ENCODE data around the gene KNCN.

KNCN gene

GRCh38 chr1:46526691-46527291 is 24.7 kb downstream of the KNCN start (continued):
- TF ChIP-seq, protein P1, sequence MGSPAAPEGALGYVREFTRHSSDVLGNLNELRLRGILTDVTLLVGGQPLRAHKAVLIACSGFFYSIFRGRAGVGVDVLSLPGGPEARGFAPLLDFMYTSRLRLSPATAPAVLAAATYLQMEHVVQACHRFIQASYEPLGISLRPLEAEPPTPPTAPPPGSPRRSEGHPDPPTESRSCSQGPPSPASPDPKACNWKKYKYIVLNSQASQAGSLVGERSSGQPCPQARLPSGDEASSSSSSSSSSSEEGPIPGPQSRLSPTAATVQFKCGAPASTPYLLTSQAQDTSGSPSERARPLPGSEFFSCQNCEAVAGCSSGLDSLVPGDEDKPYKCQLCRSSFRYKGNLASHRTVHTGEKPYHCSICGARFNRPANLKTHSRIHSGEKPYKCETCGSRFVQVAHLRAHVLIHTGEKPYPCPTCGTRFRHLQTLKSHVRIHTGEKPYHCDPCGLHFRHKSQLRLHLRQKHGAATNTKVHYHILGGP (tag by site-specific recombination; IDR thresholded peaks at IDR 0.05) = 0 out of 2 replicates have a peak, but pooled peaks have one; percentile 15
- TF ChIP-seq KLF10 (tag by site-specific recombination; IDR thresholded peaks at IDR 0.05) (no peak), ZNF202 (tag by site-specific recombination; IDR thresholded peaks at IDR 0.05; ENCODE audit: borderline replicate concordance) (no peak), ZNF785 (tag by site-specific recombination; IDR thresholded peaks at IDR 0.05) (no peak), ZBTB17 (tag by site-specific recombination; IDR thresholded peaks at IDR 0.05) (no peak), ZNF174 (tag by site-specific recombination; IDR thresholded peaks at IDR 0.05) (no peak), ZNF221 (tag by site-specific recombination; IDR thresholded peaks at IDR 0.05; ENCODE audit: borderline replicate concordance) (no peak), ZNF585B (tag by site-specific recombination; IDR thresholded peaks at IDR 0.05) (no peak), ZNF600 (tag by site-specific recombination; IDR thresholded peaks at IDR 0.05) (0 out of 2 replicates have a peak, but pooled peaks have one; percentile 25), ZNF433 (tag by site-specific recombination; IDR thresholded peaks at IDR 0.05; ENCODE audit: low read depth) (no peak), ZNF24 (tag by site-specific recombination; IDR thresholded peaks at IDR 0.05) (no peak), PBX3 (CRISPR knock-in tag; IDR thresholded peaks at IDR 0.05) (no peak), ZNF121 (tag by site-specific recombination; IDR thresholded peaks at IDR 0.05) (no peak), ZNF561 (tag by site-specific recombination; IDR thresholded peaks at IDR 0.05; ENCODE audit: borderline replicate concordance) (no peak), ZNF670 (tag by site-specific recombination; IDR thresholded peaks at IDR 0.05; ENCODE audit: low read depth) (no peak), ZNF112 (tag by site-specific recombination; IDR thresholded peaks at IDR 0.05) (no peak), ZIC2 (tag by site-specific recombination; IDR thresholded peaks at IDR 0.05) (no peak), ZNF544 (tag by site-specific recombination; IDR thresholded peaks at IDR 0.05) (no peak), ELK4 (IDR thresholded peaks at IDR 0.05; ENCODE audit: borderline replicate concordance, low read depth, low read length) (no peak), ZNF214 (tag by site-specific recombination; IDR thresholded peaks at IDR 0.05; ENCODE audit: borderline replicate concordance) (no peak), FEZF1 (tag by site-specific recombination; IDR thresholded peaks at IDR 0.05) (no peak), KLF9 (tag by site-specific recombination; IDR thresholded peaks at IDR 0.05; ENCODE audit: low read depth) (no peak), KLF17 (tag by site-specific recombination; IDR thresholded peaks at IDR 0.05) (peak; percentile 14; the same call in 1 of the 2 replicates), ZNF549 (tag by site-specific recombination; IDR thresholded peaks at IDR 0.05) (no peak), SP7 (tag by site-specific recombination; IDR thresholded peaks at IDR 0.05) (no peak), SP2 (tag by site-specific recombination; IDR thresholded peaks at IDR 0.05) (0 out of 2 replicates have a peak, but pooled peaks have one; percentile 12), ZNF169 (tag by site-specific recombination; IDR thresholded peaks at IDR 0.05) (no peak), ZNF23 (tag by site-specific recombination; IDR thresholded peaks at IDR 0.05; ENCODE audit: borderline replicate concordance) (no peak), MYNN (tag by site-specific recombination; IDR thresholded peaks at IDR 0.05; ENCODE audit: borderline replicate concordance) (no peak), ZNF10 (tag by site-specific recombination; IDR thresholded peaks at IDR 0.05) (no peak)
- TF ChIP-seq, protein P2, sequence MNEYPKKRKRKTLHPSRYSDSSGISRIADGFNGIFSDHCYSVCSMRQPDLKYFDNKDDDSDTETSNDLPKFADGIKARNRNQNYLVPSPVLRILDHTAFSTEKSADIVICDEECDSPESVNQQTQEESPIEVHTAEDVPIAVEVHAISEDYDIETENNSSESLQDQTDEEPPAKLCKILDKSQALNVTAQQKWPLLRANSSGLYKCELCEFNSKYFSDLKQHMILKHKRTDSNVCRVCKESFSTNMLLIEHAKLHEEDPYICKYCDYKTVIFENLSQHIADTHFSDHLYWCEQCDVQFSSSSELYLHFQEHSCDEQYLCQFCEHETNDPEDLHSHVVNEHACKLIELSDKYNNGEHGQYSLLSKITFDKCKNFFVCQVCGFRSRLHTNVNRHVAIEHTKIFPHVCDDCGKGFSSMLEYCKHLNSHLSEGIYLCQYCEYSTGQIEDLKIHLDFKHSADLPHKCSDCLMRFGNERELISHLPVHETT (tag by site-specific recombination; IDR thresholded peaks at IDR 0.05) = no peak
- TF ChIP-seq, protein P3, sequence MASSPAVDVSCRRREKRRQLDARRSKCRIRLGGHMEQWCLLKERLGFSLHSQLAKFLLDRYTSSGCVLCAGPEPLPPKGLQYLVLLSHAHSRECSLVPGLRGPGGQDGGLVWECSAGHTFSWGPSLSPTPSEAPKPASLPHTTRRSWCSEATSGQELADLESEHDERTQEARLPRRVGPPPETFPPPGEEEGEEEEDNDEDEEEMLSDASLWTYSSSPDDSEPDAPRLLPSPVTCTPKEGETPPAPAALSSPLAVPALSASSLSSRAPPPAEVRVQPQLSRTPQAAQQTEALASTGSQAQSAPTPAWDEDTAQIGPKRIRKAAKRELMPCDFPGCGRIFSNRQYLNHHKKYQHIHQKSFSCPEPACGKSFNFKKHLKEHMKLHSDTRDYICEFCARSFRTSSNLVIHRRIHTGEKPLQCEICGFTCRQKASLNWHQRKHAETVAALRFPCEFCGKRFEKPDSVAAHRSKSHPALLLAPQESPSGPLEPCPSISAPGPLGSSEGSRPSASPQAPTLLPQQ (tag by site-specific recombination; IDR thresholded peaks at IDR 0.05) = no peak
- TF ChIP-seq, protein P4, sequence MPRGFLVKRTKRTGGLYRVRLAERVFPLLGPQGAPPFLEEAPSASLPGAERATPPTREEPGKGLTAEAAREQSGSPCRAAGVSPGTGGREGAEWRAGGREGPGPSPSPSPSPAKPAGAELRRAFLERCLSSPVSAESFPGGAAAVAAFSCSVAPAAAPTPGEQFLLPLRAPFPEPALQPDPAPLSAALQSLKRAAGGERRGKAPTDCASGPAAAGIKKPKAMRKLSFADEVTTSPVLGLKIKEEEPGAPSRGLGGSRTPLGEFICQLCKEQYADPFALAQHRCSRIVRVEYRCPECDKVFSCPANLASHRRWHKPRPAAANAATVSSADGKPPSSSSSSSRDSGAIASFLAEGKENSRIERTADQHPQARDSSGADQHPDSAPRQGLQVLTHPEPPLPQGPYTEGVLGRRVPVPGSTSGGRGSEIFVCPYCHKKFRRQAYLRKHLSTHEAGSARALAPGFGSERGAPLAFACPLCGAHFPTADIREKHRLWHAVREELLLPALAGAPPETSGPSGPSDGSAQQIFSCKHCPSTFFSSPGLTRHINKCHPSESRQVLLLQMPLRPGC (tag by site-specific recombination; IDR thresholded peaks at IDR 0.05) = no peak

Data from HEK293 (cell line).